SK-N-SH (cell line): ENCODE results near the gene CLCN6. TPM values are rescaled to one million over a fixed set of nuclear protein-coding genes. Genes with fewer than 3 reads are reported as not detected.
A peak's percentile ranks its signal among the peaks of the same experiment; 100 is the strongest.

Experiments used
- CTCF ChIA-PET: fragments of 300-600, 350-600 bp; formaldehyde crosslinking; extraction: SDS; loops from one replicate; lab custom pipeline; 2021; lab: Yijun Ruan, JAX
- POLR2A ChIA-PET: fragments of 350-600 bp; sonication (Branson Sonifier 250); formaldehyde crosslinking; extraction: SDS; loops from one replicate; lab custom pipeline; 2020; ENCODE audit warnings: antibody characterized with exemption, inconsistent platforms; lab: Yijun Ruan, JAX
- DNase-seq: peaks from one replicate; pipeline ENCODE4 v3.0.0; 2012
- H2AFZ ChIP-seq: fragments of 200-600 bp; sonication (generic); 2 replicates; pipeline ENCODE4 v1.8.1; 2016; ENCODE audit warnings: antibody characterized with exemption, mild to moderate bottlenecking, low read depth
- H3F3A ChIP-seq: fragments of 200-600 bp; sonication (generic); replicated peaks from 2 replicates; pipeline ENCODE3; 2016; ENCODE audit warnings: antibody characterized with exemption, mild to moderate bottlenecking; ENCODE audit not compliant: insufficient read depth
- H3K27ac ChIP-seq, 2 experiments: fragments of 200-500 bp in 1 of 2; fragments of 200-600 bp in 1 of 2; sonication (Bioruptor generic) in 1 of 2; sonication (generic), shearing (Covaris generic) in 1 of 2; 2 replicates each; pipeline versions ENCODE4 v1.5.1 to v1.6.1; 2014 to 2016; ENCODE audit warnings: low read depth in 2 of 2, inconsistent platforms in 1 of 2, low read length in 1 of 2, mild to moderate bottlenecking in 1 of 2, mixed read lengths in 1 of 2
- H3K27me3 ChIP-seq: fragments of 200-600 bp; sonication (generic), shearing (Covaris generic); 2 replicates; pipeline ENCODE4 v1.6.1; 2016; ENCODE audit warnings: mixed run types; ENCODE audit not compliant: insufficient read depth
- H3K36me3 ChIP-seq, 2 experiments: fragments of 200-500 bp in 1 of 2; fragments of 200-600 bp in 1 of 2; sonication (Bioruptor generic) in 1 of 2; sonication (generic) in 1 of 2; replicated peaks in 1 of 2; 2 replicates each; pipeline versions ENCODE3 to v1.5.1; 2014 to 2016; ENCODE audit warnings: low read length in 1 of 2, mild to moderate bottlenecking in 1 of 2; ENCODE audit not compliant: insufficient read depth in 2 of 2, control insufficient read depth in 1 of 2
- H3K4me1 ChIP-seq, 2 experiments: fragments of 200-500 bp in 1 of 2; fragments of 200-600 bp in 1 of 2; sonication (Bioruptor generic) in 1 of 2; sonication (generic), shearing (Covaris generic) in 1 of 2; 2 replicates each; pipeline versions ENCODE4 v1.5.1 to v1.6.1; 2014 to 2016; ENCODE audit warnings: low read depth in 1 of 2, low read length in 1 of 2, mixed run types in 1 of 2; ENCODE audit not compliant: insufficient read depth in 2 of 2, control insufficient read depth in 1 of 2
- H3K4me2 ChIP-seq: fragments of 200-600 bp; sonication (generic), shearing (Covaris generic); 2 replicates; pipeline ENCODE4 v1.6.1; 2017; ENCODE audit warnings: mixed run types
- H3K4me3 ChIP-seq, 2 experiments: fragments of 200-500 bp in 1 of 2; fragments of 200-600 bp in 1 of 2; sonication (Bioruptor generic) in 1 of 2; sonication (generic), shearing (Covaris generic) in 1 of 2; 2 replicates each; pipeline versions ENCODE4 v1.5.1 to v1.8.1; 2014 to 2016; ENCODE audit warnings: low read depth in 2 of 2, inconsistent platforms in 1 of 2, low read length in 1 of 2, mild to moderate bottlenecking in 1 of 2, mixed read lengths in 1 of 2, moderate library complexity in 1 of 2
- H3K79me2 ChIP-seq: fragments of 200-600 bp; sonication (generic); 2 replicates; pipeline ENCODE4 v1.8.1; 2017; ENCODE audit warnings: mild to moderate bottlenecking; ENCODE audit not compliant: insufficient read depth
- H3K9ac ChIP-seq: fragments of 200-600 bp; sonication (generic); 2 replicates; pipeline ENCODE4 v1.6.1; 2017; ENCODE audit warnings: mixed run types
- H3K9me2 ChIP-seq: fragments of 200-600 bp; sonication (generic); 2 replicates; pipeline ENCODE4 v1.6.1; 2017; ENCODE audit warnings: mixed run types
- H3K9me3 ChIP-seq: fragments of 200-600 bp; sonication (generic); 2 replicates; pipeline ENCODE4 v1.6.1; 2017; ENCODE audit warnings: mixed run types, mild to moderate bottlenecking, moderate library complexity
- H4K20me1 ChIP-seq: fragments of 200-600 bp; sonication (generic); 2 replicates; pipeline ENCODE4 v1.6.1; 2017; ENCODE audit warnings: mild to moderate bottlenecking, mixed run types; ENCODE audit not compliant: insufficient read depth
- ELF1 ChIP-seq: IDR thresholded peaks from 2 replicates; pipeline ENCODE4 v1.4.0; 2012
- EP300 ChIP-seq, 2 experiments: IDR thresholded peaks; 2 replicates each; pipeline versions ENCODE4 v1.4.0 to v1.6.1; 2012; ENCODE audit warnings: borderline replicate concordance in 1 of 2, low read depth in 1 of 2, low read length in 1 of 2
- FOSL2 ChIP-seq: IDR thresholded peaks from 2 replicates; pipeline ENCODE4 v1.4.0; 2012; ENCODE audit warnings: low read depth, mild to moderate bottlenecking, moderate library complexity, borderline replicate concordance
- FOXJ3 ChIP-seq: sonication (generic); formaldehyde crosslinking; IDR thresholded peaks from 2 replicates; pipeline ENCODE4 v1.5.1; 2020; ENCODE audit warnings: mild to moderate bottlenecking, missing genetic modification reagents
- GABPA ChIP-seq: IDR thresholded peaks from 2 replicates; pipeline ENCODE4 v1.4.0; 2012; ENCODE audit warnings: low read depth, mild to moderate bottlenecking
- GATA2 ChIP-seq: sonication (generic); formaldehyde crosslinking; IDR thresholded peaks from 2 replicates; pipeline ENCODE4 v1.5.0; 2020; ENCODE audit warnings: mild to moderate bottlenecking, missing genetic modification reagents
- MXI1 ChIP-seq: IDR thresholded peaks from 2 replicates; pipeline ENCODE4 v1.6.1; 2012; ENCODE audit warnings: mild to moderate bottlenecking, low read depth, low read length, improper control_type of control experiment
- NFIC ChIP-seq: IDR thresholded peaks from 2 replicates; pipeline ENCODE4 v1.4.0; 2012; ENCODE audit warnings: borderline replicate concordance
- NRF1 ChIP-seq: IDR thresholded peaks from 2 replicates; pipeline ENCODE4 v1.6.1; 2012; ENCODE audit warnings: low read depth, mild to moderate bottlenecking, low read length
- RAD21 ChIP-seq: IDR thresholded peaks from 2 replicates; pipeline ENCODE4 v1.6.1; 2012; ENCODE audit warnings: mild to moderate bottlenecking, low read length
- RCOR1 ChIP-seq: fragments of 150-350 bp; IDR thresholded peaks from 2 replicates; pipeline ENCODE4 v1.6.1; 2017; ENCODE audit warnings: antibody characterized with exemption, low read length
- SMC3 ChIP-seq: IDR thresholded peaks from 2 replicates; pipeline ENCODE4 v1.6.1; 2012; ENCODE audit warnings: low read depth, low read length, improper control_type of control experiment
- TAF1 ChIP-seq: IDR thresholded peaks from 2 replicates; pipeline ENCODE4 v1.6.1; 2012; ENCODE audit warnings: low read depth, mild to moderate bottlenecking, low read length, moderate library complexity, borderline replicate concordance
- YY1 ChIP-seq: IDR thresholded peaks from 2 replicates; pipeline ENCODE4 v1.4.0; 2012; ENCODE audit warnings: low read depth, mild to moderate bottlenecking
- WGBS: methylation state at CpG from one replicate; pipeline ENCODE4 v1.1.6; 2017; ENCODE audit warnings: low lambda C conversion rate; 5-methylcytosine and 5-hydroxymethylcytosine counted together
- polyA plus RNA-seq, 3 experiments: library from polyadenylated mRNA; depleted of rRNA; stranded (reverse); fragments of >200 nt; gene quantifications; 2 replicates each; pipeline ENCODE4 v1.2.3, GENCODE V29; 2012
- TF ChIP-seq, protein P1 (sequence below): fragments of 150-350 bp; IDR thresholded peaks from 2 replicates; pipeline ENCODE4 v1.6.1; 2016; ENCODE audit warnings: mild to moderate bottlenecking, low read depth, low read length
- TF ChIP-seq, protein P2 (sequence below): IDR thresholded peaks from 2 replicates; pipeline ENCODE4; 2012
- TF ChIP-seq, protein P3 (sequence below): IDR thresholded peaks from 2 replicates; pipeline ENCODE4 v1.4.0; 2012; ENCODE audit warnings: low read depth
- TF ChIP-seq, protein P4 (sequence below): IDR thresholded peaks from 2 replicates; pipeline ENCODE4 v1.4.0; 2012; ENCODE audit warnings: low read depth, borderline replicate concordance
- TF ChIP-seq, protein P5 (sequence below): IDR thresholded peaks from 2 replicates; pipeline ENCODE4 v1.6.1; 2012; ENCODE audit warnings: mild to moderate bottlenecking, low read depth, low read length, moderate library complexity

Gene CLCN6
- polyA plus RNA-seq, 1 of the 3 experiments (the other 2 are of a cell fraction), result 7.4 TPM

DNA sequence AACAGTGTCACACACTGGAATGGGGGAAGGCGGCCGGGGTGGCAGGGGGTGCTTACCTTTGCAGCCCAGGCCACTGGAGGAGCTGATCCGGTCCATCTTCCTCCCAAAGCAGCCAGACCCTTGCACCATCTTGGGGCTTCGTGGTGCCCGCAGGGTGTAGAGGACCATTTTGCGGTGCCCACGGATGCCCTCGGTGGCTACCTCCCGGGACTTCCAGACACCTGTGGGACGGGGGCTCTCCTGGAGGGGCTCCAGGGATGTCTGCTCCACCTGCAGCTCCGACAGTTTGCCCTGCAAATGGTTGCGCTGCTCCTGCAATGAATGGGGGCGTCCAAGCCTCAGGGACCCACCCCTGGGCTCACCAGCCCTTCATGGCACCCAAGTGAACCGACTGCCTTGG is 52.2 kb downstream of the CLCN6 start:
- TF ChIP-seq FOSL2 (no peak), GABPA (no peak), NRF1 (no peak), RAD21 (no peak), YY1 (no peak), NFIC (no peak), SMC3 (no peak), TAF1 (no peak), RCOR1 (no peak), GATA2 (CRISPR knock-in tag) (no peak)
- TF ChIP-seq, protein P1, sequence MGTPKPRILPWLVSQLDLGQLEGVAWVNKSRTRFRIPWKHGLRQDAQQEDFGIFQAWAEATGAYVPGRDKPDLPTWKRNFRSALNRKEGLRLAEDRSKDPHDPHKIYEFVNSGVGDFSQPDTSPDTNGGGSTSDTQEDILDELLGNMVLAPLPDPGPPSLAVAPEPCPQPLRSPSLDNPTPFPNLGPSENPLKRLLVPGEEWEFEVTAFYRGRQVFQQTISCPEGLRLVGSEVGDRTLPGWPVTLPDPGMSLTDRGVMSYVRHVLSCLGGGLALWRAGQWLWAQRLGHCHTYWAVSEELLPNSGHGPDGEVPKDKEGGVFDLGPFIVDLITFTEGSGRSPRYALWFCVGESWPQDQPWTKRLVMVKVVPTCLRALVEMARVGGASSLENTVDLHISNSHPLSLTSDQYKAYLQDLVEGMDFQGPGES, result no peak
- TF ChIP-seq, protein P2, sequence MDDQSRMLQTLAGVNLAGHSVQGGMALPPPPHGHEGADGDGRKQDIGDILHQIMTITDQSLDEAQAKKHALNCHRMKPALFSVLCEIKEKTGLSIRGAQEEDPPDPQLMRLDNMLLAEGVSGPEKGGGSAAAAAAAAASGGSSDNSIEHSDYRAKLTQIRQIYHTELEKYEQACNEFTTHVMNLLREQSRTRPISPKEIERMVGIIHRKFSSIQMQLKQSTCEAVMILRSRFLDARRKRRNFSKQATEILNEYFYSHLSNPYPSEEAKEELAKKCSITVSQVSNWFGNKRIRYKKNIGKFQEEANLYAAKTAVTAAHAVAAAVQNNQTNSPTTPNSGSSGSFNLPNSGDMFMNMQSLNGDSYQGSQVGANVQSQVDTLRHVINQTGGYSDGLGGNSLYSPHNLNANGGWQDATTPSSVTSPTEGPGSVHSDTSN, result no peak
- TF ChIP-seq, protein P3, sequence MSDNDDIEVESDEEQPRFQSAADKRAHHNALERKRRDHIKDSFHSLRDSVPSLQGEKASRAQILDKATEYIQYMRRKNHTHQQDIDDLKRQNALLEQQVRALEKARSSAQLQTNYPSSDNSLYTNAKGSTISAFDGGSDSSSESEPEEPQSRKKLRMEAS, result no peak
- H3K4me3 ChIP-seq, result no peak overlapping the region
- H4K20me1 ChIP-seq, result no peaks in the 10 kb centered on the region
- no peak overlapping the region for H3K4me2 ChIP-seq
- H3K9me3 ChIP-seq, result no peaks in the 10 kb centered on the region
- no peaks in the 10 kb centered on the region for H3F3A ChIP-seq
- peaks cover 5% of the 10 kb centered on the region; the same call in 1 of the 2 replicates for H3K27me3 ChIP-seq
- no peaks in the 10 kb centered on the region for H3K79me2 ChIP-seq
- ChIA-PET POLR2A (no interaction called here), CTCF (interaction anchor here (1.2 to 2.2 kb wide), 2 partner anchors 20 to 35 kb away, joined by 5 read pairs; no protein-coding TSS in a partner anchor)
- H3K9me2 ChIP-seq, result no peaks in the 10 kb centered on the region
- no peaks in the 10 kb centered on the region for H3K36me3 ChIP-seq
- DNase-seq, result no peak
- WGBS, result 52% methylated on average over 9 of the region's 14 CpGs
- H2AFZ ChIP-seq, result no peak overlapping the region
- H3K9ac ChIP-seq, result no peak overlapping the region
- no peak overlapping the region for H3K27ac ChIP-seq
- peaks cover 0 to 11% of the 10 kb centered on the region in 2 experiments; a peak in 1 of 4 replicates for H3K4me1 ChIP-seq

DNA sequence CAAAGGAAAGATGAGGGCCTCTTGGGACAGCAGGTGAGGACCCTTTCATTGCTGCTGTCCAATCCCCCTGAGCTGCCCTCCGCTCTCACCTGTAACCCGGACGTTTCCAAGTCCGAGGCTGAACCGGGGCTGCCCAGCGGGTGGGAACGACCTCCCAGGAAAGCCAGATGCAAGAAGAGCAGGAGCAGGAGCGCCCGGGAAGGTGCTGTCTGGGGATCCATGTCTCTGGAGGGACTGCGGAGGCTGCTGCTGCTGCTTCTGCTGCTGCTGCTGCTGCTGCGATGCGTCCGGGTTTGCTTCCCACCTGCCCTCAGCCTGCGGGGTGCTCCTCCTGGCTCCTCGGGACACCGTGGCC is 52.6 kb downstream of the CLCN6 start, which contains the start of gene NPPB:
Gene NPPB, minus strand, starts transcription at position 333 of the 355 bp plus-strand sequence. Its CDS starts 112 bp downstream, at position 221.
- Histone ChIP-seq H3K9me3 (no peaks in the 10 kb centered on the region), H3K79me2 (no peaks in the 10 kb centered on the region), H3K9me2 (no peaks in the 10 kb centered on the region), H3F3A (no peaks in the 10 kb centered on the region), H3K27ac (no peak within 1 kb of the TSS), H3K4me1 (peaks cover 0 to 11% of the 10 kb centered on the region in 2 experiments; a peak in 1 of 4 replicates), H3K36me3 (no peaks in the 10 kb centered on the region), H2AFZ (no peak within 1 kb of the TSS), H4K20me1 (no peaks in the 10 kb centered on the region), H3K9ac (no peak within 1 kb of the TSS), H3K27me3 (peaks cover 5% of the 10 kb centered on the region; the same call in 1 of the 2 replicates), H3K4me3 (peak within 1 kb of the TSS in 1 of 2 experiments; percentile 12; a peak in 1 of 4 replicates), H3K4me2 (peak within 1 kb of the TSS; percentile 24; the same call in 1 of the 2 replicates)
- DNase-seq, result no peak
- POLR2A ChIA-PET, result no interaction called here
- CTCF ChIA-PET, result interaction anchor here (2.2 kb wide), 1 partner anchor 34 kb away, joined by 5 read pairs; no protein-coding TSS in a partner anchor
- 94% methylated on average over 3 of the region's 16 CpGs for WGBS
- TF ChIP-seq, protein P4, sequence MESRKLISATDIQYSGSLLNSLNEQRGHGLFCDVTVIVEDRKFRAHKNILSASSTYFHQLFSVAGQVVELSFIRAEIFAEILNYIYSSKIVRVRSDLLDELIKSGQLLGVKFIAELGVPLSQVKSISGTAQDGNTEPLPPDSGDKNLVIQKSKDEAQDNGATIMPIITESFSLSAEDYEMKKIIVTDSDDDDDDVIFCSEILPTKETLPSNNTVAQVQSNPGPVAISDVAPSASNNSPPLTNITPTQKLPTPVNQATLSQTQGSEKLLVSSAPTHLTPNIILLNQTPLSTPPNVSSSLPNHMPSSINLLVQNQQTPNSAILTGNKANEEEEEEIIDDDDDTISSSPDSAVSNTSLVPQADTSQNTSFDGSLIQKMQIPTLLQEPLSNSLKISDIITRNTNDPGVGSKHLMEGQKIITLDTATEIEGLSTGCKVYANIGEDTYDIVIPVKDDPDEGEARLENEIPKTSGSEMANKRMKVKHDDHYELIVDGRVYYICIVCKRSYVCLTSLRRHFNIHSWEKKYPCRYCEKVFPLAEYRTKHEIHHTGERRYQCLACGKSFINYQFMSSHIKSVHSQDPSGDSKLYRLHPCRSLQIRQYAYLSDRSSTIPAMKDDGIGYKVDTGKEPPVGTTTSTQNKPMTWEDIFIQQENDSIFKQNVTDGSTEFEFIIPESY, result no peak
- TF ChIP-seq, protein P5, sequence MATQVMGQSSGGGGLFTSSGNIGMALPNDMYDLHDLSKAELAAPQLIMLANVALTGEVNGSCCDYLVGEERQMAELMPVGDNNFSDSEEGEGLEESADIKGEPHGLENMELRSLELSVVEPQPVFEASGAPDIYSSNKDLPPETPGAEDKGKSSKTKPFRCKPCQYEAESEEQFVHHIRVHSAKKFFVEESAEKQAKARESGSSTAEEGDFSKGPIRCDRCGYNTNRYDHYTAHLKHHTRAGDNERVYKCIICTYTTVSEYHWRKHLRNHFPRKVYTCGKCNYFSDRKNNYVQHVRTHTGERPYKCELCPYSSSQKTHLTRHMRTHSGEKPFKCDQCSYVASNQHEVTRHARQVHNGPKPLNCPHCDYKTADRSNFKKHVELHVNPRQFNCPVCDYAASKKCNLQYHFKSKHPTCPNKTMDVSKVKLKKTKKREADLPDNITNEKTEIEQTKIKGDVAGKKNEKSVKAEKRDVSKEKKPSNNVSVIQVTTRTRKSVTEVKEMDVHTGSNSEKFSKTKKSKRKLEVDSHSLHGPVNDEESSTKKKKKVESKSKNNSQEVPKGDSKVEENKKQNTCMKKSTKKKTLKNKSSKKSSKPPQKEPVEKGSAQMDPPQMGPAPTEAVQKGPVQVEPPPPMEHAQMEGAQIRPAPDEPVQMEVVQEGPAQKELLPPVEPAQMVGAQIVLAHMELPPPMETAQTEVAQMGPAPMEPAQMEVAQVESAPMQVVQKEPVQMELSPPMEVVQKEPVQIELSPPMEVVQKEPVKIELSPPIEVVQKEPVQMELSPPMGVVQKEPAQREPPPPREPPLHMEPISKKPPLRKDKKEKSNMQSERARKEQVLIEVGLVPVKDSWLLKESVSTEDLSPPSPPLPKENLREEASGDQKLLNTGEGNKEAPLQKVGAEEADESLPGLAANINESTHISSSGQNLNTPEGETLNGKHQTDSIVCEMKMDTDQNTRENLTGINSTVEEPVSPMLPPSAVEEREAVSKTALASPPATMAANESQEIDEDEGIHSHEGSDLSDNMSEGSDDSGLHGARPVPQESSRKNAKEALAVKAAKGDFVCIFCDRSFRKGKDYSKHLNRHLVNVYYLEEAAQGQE, result no peak
- TF ChIP-seq MXI1 (no peak), ELF1 (no peak), FOXJ3 (CRISPR knock-in tag) (no peak), RAD21 (no peak), EP300 (IDR thresholded peaks at IDR 0.05; ENCODE audit: borderline replicate concordance in 1 of 2, low read depth in 1 of 2, low read length in 1 of 2) (no peak)
- TF ChIP-seq, protein P1, result no peak
